Stimulated activated naive CD8-positive, alpha-beta T cell treated with anti-CD3 and anti-CD28 coated beads, Interleukin-15, Interleukin-2, amounts not matched to agents 100 ng/mL and 50 ng/mL, for 24 hours (primary cell): ENCODE measurements around the gene ADAM11.
"Not testable (repeated sequence)": the region's sequence is repeated elsewhere in the genome, so short reads cannot be mapped to it uniquely, and the experiment has no call there.

ENCODE experiments used
- H3K27ac Mint-ChIP-seq: one replicate; pipeline ENCODE4 v1.8.0; 2021; ENCODE audit warnings: mild to moderate bottlenecking, mixed read lengths
- H3K27me3 Mint-ChIP-seq: one replicate; pipeline ENCODE4 v1.8.0; 2021; ENCODE audit warnings: mixed read lengths
- H3K36me3 Mint-ChIP-seq: one replicate; pipeline ENCODE4 v1.8.0; 2021; ENCODE audit warnings: low read depth, mixed read lengths
- H3K4me1 Mint-ChIP-seq: one replicate; pipeline ENCODE4 v1.8.0; 2021; ENCODE audit warnings: low read depth, mixed read lengths
- H3K4me3 Mint-ChIP-seq: one replicate; pipeline ENCODE4 v1.8.0; 2021; ENCODE audit warnings: mild to moderate bottlenecking, mixed read lengths
- H3K9me3 Mint-ChIP-seq: one replicate; pipeline ENCODE4 v1.8.0; 2021; ENCODE audit warnings: mixed read lengths

ADAM11 gene, protein sequence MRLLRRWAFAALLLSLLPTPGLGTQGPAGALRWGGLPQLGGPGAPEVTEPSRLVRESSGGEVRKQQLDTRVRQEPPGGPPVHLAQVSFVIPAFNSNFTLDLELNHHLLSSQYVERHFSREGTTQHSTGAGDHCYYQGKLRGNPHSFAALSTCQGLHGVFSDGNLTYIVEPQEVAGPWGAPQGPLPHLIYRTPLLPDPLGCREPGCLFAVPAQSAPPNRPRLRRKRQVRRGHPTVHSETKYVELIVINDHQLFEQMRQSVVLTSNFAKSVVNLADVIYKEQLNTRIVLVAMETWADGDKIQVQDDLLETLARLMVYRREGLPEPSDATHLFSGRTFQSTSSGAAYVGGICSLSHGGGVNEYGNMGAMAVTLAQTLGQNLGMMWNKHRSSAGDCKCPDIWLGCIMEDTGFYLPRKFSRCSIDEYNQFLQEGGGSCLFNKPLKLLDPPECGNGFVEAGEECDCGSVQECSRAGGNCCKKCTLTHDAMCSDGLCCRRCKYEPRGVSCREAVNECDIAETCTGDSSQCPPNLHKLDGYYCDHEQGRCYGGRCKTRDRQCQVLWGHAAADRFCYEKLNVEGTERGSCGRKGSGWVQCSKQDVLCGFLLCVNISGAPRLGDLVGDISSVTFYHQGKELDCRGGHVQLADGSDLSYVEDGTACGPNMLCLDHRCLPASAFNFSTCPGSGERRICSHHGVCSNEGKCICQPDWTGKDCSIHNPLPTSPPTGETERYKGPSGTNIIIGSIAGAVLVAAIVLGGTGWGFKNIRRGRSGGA

DNA sequence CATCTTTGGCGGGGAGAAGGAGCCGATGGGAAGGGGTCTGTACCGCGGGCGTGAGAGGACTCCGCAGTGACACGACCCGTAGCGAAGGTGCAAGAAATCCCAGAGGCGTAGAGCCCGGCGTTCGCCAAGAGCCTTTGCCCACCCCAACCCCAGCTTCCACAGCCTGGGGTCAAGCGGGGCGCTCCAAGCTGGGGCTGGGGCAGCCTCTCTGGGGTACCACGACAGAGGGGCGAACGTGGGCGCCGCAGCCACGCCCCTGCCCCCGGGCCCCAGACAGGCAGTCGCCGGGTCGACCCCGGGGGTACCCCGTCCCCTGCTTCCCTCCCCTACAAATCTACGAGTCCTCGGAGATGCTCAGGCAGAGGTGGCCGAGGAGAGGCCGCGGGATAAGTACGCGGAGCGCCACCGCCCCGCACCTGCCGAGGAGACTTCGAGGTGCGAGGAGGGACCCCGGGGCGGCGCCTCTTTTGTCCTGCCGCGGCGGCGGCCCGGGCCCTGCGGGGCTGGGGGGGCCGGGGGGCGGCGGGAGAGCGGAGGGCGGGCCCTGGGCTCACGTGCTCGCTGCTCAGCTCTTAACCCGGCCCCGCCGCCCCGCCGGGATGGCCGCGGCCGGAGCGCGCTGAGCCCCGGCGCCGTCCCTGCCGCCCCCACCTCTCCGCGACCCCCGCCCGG, at the start of gene ADAM11:
ADAM11 (plus strand) TSS at position 575 of the 672 bp plus-strand sequence. CDS start 212 bp downstream, outside the sequence.
- peak within 1 kb of the TSS; percentile 48 for H3K4me3 Mint-ChIP-seq
- H3K27me3 Mint-ChIP-seq: peaks cover 29% of the 10 kb centered on the region
- H3K27ac Mint-ChIP-seq: no peak within 1 kb of the TSS
- H3K4me1 Mint-ChIP-seq: no peaks in the 10 kb centered on the region
- H3K36me3 Mint-ChIP-seq: no peaks in the 10 kb centered on the region
- H3K9me3 Mint-ChIP-seq: no peaks in the 10 kb centered on the region

DNA sequence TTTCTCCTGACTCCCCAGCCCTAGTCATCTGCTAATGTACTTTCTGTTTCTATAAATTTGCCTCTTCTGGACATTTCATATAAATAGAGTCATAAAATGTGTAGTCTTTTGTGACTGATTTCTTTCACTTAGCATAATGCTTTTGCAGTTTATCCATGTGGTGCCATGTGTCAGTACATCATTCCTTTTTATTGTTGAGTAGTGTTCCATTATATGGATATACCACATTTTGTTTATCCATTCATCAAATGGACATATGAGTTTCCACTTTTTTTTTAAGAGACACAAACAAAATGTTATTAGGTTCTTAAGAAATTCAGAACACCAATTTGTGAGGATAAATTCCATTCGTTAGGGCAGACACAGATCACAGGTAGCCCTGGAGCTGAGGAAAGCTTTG, 39.3 kb upstream of the ADAM11 start:
- no peak overlapping the region for H3K27ac Mint-ChIP-seq
- no peaks in the 10 kb centered on the region for H3K9me3 Mint-ChIP-seq
- peaks cover 26% of the 10 kb centered on the region for H3K36me3 Mint-ChIP-seq

DNA sequence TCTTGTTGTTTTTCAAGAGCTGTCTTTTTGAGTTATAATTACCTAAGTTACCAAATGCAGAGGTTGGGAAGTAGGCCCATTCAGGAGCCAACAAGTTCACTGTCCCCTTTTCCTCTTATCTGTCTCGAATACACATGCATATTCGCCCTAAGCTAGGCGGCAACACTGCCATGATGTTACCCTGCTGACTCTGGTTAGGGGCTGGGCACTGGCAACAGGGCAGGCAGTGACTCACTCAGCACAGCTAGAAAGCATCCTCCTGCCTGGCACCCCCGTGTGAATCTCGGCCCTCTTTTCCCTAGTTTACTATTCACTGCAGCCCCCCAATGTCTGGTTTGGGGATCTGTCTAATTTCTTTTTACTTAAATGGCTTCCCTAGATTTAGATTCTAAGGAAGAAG, 36.5 kb upstream of the ADAM11 start:
- no peak overlapping the region for H3K27ac Mint-ChIP-seq
- no peaks in the 10 kb centered on the region for H3K27me3 Mint-ChIP-seq
- H3K4me3 Mint-ChIP-seq: no peak overlapping the region
- H3K36me3 Mint-ChIP-seq: peaks cover 32% of the 10 kb centered on the region
- no peaks in the 10 kb centered on the region for H3K9me3 Mint-ChIP-seq
- H3K4me1 Mint-ChIP-seq: no peaks in the 10 kb centered on the region

More for the DNA sequence above, 39.3 kb upstream of the ADAM11 start:
- H3K4me3 Mint-ChIP-seq: no peak overlapping the region
- no peaks in the 10 kb centered on the region for H3K4me1 Mint-ChIP-seq
- no peaks in the 10 kb centered on the region for H3K27me3 Mint-ChIP-seq

DNA sequence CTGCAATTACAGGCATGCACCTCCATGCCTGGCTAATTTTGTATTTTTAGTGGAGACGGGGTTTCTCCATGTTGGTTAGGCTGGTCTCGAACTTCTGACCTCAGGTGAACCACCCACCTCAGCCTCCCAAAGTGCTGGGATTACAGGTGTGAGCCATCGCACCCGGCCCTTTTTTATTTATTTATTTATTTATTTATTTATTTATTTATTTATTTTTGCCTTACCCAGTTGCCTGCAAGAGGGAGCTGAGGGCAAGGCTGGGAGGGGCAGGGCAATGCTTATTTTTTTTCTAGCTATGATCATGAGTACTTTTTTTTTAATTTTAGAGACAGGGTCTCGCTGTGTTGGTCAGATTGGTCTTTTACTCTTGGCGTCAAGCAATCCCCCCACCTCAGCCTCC, 32.7 kb upstream of the ADAM11 start:
- H3K4me3 Mint-ChIP-seq, H3K9me3 Mint-ChIP-seq, H3K27me3 Mint-ChIP-seq, H3K4me1 Mint-ChIP-seq, H3K27ac Mint-ChIP-seq: not testable (repeated sequence)
- H3K36me3 Mint-ChIP-seq: peaks cover 37% of the 10 kb centered on the region

DNA sequence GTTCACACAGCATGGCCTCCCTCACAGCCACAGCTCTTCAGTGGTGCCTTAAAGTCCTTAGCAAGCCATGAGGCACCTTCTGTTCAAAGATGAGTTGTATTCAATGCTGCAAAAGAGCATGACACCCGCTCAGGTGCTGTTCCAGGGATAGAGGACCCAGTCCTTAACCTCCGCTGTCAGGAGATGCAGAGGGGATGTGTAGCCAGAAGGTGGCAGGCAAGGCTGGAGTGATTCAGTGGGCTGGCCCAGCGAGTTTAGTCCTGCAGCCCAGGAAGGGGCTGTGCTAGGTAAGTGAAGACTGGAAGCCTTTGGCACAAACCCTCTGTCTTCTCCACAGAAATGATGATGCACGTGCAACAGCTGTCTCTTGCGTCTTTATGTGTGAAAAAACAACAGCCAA, 25.0 kb upstream of the ADAM11 start:
- H3K27me3 Mint-ChIP-seq: no peaks in the 10 kb centered on the region
- no peaks in the 10 kb centered on the region for H3K9me3 Mint-ChIP-seq
- no peaks in the 10 kb centered on the region for H3K4me1 Mint-ChIP-seq
- H3K36me3 Mint-ChIP-seq: peaks cover 40% of the 10 kb centered on the region
- H3K27ac Mint-ChIP-seq: no peak overlapping the region
- no peak overlapping the region for H3K4me3 Mint-ChIP-seq

DNA sequence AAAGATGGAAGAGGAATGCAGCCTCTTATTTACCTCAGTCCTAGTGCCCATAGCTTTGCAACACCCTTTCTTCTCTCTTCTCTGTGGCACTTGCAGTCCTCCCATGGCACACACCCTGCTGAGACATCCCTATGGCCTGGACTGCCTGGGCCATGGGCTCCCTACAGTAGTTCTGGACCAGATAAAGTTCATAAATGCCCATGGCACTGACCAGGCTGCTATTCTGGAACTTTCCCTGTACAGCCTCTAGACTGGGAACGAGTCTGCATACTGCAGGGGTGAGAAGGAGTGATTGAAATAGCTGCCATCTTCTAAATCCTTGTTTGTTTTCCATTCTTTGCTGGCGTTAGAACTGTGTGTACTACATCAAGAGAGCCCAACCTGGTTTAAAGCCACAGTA, 24.5 kb upstream of the ADAM11 start:
- no peak overlapping the region for H3K27ac Mint-ChIP-seq
- no peaks in the 10 kb centered on the region for H3K4me1 Mint-ChIP-seq
- no peaks in the 10 kb centered on the region for H3K27me3 Mint-ChIP-seq
- H3K4me3 Mint-ChIP-seq: no peak overlapping the region
- H3K36me3 Mint-ChIP-seq: peaks cover 42% of the 10 kb centered on the region
- no peaks in the 10 kb centered on the region for H3K9me3 Mint-ChIP-seq

DNA sequence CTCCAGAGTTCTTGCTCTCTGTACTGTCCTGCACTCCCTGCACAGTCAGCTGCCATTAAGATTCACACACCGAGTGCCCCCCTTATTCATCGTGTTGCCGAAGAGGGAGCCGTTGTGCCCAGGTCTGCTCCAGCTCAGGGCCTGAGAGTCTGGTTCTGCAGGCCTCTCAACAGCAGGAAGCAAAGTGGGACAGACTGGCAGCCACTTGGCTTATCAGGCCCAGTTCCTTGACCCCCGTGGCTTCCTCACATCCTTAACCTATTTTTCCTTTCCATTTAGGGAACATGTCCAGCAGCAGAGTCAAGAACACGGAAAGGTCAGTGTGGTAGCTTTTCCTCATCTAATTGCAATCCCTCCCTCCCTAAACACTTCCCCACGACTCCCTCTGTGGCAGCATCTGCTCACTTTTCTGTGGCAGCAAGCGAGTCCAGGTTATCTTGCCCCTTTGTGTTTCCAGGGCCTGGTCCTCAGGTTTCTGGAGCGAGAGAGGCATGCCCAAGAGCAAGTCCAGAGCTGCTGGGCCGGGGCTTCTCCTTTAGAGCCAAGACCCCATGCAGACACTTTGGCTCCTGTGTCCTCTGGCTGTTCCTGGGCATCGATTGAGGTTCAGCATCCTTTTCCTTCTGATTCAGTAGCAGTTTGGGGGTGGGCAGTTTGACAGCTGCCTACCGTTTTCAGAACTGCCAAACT, 22.1 kb upstream of the ADAM11 start:
- Mint-ChIP-seq H3K9me3 (no peaks in the 10 kb centered on the region), H3K27ac (no peak overlapping the region), H3K4me1 (no peaks in the 10 kb centered on the region), H3K27me3 (no peaks in the 10 kb centered on the region), H3K36me3 (peaks cover 44% of the 10 kb centered on the region), H3K4me3 (no peak overlapping the region)

DNA sequence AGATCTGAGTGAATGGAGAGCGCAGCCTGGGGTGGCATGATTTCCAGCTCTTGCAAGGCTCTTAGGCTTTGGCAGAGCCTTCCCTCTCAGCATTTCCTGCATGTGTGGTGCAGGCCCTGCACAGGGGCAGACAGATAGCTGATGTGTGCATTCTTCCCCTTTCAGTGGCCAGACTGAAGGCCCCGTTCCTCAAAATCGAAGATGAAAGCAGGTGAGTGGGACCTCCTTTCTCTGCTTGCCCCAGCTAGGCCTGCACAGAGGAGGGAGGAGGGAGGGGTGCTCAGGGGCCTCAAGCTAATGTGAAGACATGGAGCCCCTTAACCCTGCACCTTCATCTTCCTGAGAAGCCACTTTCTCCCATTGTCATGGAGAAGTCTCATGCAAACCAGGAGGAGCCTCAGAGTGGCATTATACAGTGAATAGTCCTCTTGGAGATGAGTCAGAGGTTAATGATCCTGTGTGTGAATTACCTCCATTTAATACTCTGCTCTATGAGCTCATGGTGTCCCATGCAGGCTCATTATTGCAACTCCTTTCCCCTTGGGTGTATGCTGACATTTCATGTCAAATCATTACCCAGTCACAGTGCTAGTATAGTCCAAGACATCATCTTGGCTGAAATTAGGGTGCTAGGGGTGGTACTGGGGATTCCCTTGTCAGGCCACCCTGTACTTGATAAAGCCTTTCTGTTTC, 20.4 kb upstream of the ADAM11 start:
- Mint-ChIP-seq H3K9me3 (no peaks in the 10 kb centered on the region), H3K4me3 (no peak overlapping the region), H3K27me3 (no peaks in the 10 kb centered on the region), H3K4me1 (no peaks in the 10 kb centered on the region), H3K36me3 (peaks cover 41% of the 10 kb centered on the region), H3K27ac (no peak overlapping the region)

DNA sequence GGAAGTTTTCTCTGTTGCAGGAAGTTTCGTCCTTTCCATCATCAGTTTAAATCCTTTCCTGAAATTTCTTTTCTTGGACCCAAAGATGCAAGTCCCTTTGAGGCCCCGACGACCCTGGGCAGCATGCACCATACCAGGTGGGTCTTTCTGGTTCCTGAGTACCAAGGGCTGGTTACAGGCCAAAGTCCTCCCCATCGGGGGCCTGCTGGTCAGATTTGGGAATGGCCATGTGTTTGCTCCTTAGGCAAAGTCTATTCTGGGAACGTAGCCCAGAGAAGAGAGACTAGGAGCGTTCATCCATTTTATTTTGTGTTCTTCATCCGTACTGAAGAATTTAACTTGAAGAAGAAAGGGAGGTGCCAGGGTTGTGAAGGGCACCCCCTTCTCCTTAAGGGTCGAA, 17.5 kb upstream of the ADAM11 start:
- Mint-ChIP-seq H3K4me1 (no peaks in the 10 kb centered on the region), H3K27ac (no peak overlapping the region), H3K4me3 (no peak overlapping the region), H3K9me3 (no peaks in the 10 kb centered on the region), H3K36me3 (peaks cover 32% of the 10 kb centered on the region), H3K27me3 (no peaks in the 10 kb centered on the region)

DNA sequence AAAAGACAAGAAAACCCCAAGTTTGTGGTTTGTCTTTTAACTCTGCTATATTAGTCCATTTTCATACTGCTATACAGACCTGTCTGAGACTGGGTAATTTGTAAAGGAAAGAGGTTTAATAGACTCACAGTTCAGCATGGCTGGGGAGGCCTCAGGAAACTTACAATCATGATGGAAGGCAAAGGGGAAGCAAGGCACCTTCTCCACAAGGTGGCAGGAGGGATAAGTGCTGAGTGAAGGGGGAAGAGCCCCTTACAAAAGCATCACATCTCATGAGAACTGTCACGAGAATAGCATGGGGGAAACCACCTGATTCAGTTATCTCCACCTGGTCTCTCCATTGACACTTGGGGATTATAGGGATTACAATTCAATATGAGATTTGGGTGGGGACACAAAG, 13.5 kb upstream of the ADAM11 start:
- no peak overlapping the region for H3K27ac Mint-ChIP-seq
- no peaks in the 10 kb centered on the region for H3K27me3 Mint-ChIP-seq
- H3K9me3 Mint-ChIP-seq: no peaks in the 10 kb centered on the region
- no peaks in the 10 kb centered on the region for H3K4me1 Mint-ChIP-seq
- H3K36me3 Mint-ChIP-seq: peaks cover 28% of the 10 kb centered on the region
- no peak overlapping the region for H3K4me3 Mint-ChIP-seq

DNA sequence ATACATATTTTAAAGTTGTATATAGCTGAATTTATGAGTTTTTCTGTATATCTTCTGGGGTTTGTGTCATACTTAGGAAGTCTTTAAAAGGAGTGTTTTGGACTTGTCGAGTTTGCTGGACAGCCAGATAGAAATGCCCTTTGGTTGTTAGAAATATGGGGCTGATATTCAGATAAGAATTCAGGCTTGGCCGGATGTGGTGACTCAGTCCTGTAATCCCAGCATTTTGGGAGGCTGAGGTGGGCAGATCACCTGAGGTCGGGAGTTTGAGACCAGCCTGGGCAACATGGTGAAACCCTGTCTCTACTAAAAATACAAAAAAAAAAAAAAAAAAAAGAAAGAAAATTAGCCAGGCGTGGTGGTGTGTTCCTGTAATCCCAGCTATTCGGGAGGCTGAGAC, 13.1 kb upstream of the ADAM11 start:
- not testable (repeated sequence) for H3K9me3 Mint-ChIP-seq, H3K4me1 Mint-ChIP-seq, H3K27me3 Mint-ChIP-seq, H3K4me3 Mint-ChIP-seq, H3K27ac Mint-ChIP-seq
- H3K36me3 Mint-ChIP-seq: peaks cover 28% of the 10 kb centered on the region

DNA sequence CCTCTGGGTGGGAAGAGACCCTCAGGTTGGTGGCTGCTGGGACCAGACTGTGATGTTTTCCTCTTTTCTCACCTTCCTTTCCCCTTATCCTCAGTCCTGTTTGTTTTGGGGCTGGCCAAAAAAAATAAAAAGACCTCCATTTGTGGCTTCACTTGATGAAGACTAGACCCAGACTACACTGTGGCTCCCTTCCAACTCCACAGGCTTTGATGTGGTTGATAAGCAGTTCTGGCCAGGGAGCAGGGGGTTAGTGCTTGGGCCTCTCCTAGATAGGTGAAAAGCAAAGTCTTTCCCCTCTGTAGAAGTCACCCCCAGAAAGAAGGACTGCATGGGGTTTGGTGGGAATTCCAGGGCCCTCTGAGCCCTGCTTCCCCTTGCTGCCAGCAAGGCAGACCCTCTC, 11.2 kb upstream of the ADAM11 start:
- Mint-ChIP-seq H3K9me3 (no peaks in the 10 kb centered on the region), H3K27ac (no peak overlapping the region), H3K4me3 (no peak overlapping the region), H3K36me3 (peaks cover 31% of the 10 kb centered on the region), H3K27me3 (no peaks in the 10 kb centered on the region), H3K4me1 (no peaks in the 10 kb centered on the region)

DNA sequence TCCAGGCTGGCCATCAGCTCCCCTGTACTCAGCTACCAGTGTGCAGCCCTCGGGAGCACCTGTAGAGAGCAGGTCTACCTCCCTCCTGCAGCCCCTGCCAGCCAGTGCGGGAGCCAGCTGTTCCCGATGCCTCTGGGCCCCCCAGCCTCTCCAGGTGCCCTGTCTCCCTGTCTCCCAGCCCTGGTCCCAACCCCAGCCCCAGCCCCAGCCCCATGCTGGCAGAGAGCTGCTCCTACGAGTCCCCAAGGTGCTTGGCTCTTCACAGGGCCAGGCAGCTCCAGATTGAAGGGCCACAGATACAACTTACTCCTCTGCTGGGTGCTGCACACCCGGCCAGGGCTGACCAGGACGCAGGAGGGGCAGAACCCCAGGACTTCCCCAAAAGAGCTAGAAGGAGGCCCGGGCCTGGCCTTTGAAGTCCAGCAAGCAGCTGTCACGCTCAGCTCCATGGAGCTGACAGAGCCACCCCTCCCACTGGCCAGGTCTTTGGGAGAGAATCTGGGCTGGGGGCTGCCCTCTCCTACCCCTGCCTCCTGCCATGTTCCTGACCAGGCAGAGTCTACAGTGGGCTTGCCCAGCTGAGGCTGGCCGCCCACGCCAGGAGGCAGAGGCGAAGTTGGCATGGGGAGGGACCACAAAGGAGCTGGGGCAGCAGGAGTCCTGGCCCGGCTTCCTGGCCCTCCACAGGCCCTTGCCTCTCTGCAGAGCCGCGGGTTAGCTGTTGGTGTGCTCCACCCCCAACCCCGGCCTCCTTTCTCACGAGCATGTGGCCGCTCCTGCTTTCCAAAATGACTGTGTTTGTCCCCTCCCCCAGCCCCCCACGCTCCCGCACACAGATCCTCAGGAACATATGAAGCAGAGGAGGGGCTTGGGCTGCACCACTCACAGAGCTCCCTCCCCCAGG, 9.5 kb upstream of the ADAM11 start:
- Mint-ChIP-seq H3K4me3 (no peak overlapping the region), H3K27me3 (no peaks in the 10 kb centered on the region), H3K27ac (no peak overlapping the region), H3K36me3 (peaks cover 25% of the 10 kb centered on the region), H3K9me3 (no peaks in the 10 kb centered on the region), H3K4me1 (no peaks in the 10 kb centered on the region)

DNA sequence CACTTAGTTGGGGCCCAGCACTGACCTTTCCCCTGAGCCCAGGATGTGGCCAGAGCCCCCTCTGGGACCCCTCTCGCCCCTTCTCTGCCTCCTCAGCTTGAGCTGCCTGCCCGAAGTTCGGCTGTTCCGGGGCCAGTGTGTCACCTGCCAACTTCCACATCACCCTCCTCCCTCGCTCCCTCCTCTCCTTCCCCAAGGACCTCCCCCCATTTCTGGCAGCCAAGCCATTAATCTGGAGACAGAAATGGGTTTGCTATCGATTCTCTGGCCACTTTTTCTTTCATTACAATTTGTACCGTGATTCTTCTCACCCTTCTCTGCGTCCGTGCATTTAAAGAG, 8.8 kb upstream of the ADAM11 start:
- H3K4me3 Mint-ChIP-seq: no peak overlapping the region
- H3K9me3 Mint-ChIP-seq: no peaks in the 10 kb centered on the region
- H3K36me3 Mint-ChIP-seq: peaks cover 25% of the 10 kb centered on the region
- no peaks in the 10 kb centered on the region for H3K27me3 Mint-ChIP-seq
- no peaks in the 10 kb centered on the region for H3K4me1 Mint-ChIP-seq
- H3K27ac Mint-ChIP-seq: no peak overlapping the region
